Glomerular visceral epithelial cell (primary cell): ENCODE measurements around the gene DUSP7.

Experiments used
- DNase-seq: peaks from one replicate; pipeline ENCODE4 v3.0.0-alpha.2; 2016; ENCODE audit errors: extremely low spot score

Gene DUSP7

GRCh38 chr3:52007291-52007690, 49.1 kb downstream of the DUSP7 start:
- DNase-seq = no peak

- DNase-seq = no peak
These were observed 49.6 kb downstream of the DUSP7 start for GRCh38 chr3:52006820-52007133.

DNA sequence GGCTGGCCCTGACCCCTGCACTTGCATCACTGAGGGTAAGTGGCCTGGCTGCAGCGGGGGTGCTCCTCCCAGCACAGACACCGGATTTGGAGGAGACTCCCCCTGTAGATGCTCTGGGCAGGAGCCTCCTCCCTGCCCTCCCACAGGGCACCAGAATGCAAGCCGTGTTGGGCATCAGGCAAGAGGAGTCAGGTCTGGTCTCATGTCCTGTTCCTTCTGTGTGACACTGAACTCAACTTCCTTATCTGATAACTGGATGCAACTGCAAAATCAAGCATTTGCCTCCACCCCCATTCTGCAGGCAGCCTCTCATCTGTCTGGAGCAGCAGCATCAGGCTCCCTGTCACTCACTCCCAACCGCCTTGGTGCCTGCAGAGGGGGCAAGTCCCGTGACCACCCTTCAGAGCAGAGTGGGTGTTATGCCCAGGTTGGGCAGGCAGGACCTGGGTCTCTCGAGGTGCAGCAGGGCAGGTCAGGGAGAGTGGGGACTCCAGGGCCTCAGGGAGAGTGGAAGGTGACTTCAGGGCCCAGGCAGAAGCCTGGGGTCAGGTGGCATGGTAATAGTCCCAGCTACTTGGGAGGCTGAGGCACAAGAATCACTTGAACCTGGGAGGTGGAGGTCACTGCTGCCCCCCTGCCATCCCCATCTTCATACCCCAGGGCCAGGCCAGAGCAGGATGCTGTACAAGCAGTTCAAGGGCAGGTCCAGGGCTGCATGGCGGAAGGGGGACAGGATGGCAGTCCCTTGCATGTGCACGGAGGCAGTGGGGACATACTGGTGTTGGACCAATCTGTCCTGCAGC, 50.2 kb downstream of the DUSP7 start:
- DNase-seq = no peak

DNA sequence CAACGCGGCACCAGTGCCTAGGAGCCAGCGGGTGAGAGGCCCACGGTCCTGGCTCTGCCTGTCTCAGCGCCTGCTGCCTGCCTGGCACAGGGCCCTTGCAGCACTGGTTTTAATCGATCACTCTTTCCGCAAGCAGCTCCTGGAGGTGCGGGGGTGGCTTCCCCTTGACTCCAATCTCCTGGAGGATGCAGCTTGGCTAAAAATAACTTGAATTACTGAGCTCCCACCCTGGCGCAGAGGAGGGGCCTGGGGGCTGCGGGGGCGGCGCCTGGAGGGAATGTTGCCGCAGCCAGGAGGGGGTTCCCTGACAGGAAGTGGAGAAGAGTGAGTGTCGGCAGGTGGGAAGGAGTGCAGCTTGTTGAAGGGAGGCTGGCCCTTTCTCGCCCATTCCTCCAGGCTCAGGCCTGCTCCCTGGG, 50.8 kb downstream of the DUSP7 start:
- DNase-seq = peak; percentile 38

- no peak for DNase-seq
These were observed 51.4 kb downstream of the DUSP7 start for GRCh38 chr3:52004906-52005395.

GRCh38 chr3:52004163-52004787, 52.1 kb downstream of the DUSP7 start:
- no peak for DNase-seq

- DNase-seq = no peak
These were observed 53.6 kb downstream of the DUSP7 start for GRCh38 chr3:52002748-52003147.

DNA sequence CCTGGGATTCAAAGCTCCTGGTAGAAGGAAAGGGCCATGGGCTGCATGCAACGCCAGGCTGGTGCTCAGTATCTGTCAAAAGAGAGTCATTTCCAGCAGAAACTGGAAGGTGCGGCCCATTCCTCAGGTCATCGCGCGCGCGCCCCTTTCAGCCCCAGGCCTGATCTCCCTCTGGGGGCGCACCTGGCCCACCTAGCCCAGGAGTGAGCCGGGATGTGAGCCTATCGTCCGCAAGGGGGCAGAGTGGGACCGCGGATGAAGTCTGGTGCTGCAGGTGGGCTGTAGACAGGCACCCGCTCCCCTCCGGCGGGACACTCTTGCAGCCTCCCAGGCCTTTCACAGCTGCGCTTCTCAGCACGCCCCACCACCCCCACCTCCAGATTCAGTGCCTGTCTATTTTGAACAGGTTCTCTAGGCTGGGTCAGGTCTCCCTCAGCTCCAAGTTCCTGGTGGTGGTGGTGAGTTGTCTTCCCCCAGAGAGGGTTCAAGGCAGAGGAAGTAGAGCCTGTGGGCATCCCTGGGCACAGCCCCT, 54.9 kb downstream of the DUSP7 start:
- DNase-seq = peak; percentile 75

GRCh38 chr3:51999846-52000245, 56.5 kb downstream of the DUSP7 start:
- no peak for DNase-seq
